BLaER1 treated with 17β-estradiol and CSF1 and Interleukin-3, amounts not matched to agents 10 nM and 100 nM (cell line): Measurements from ENCODE around the gene ZBTB22.

Source experiments
- H3K27ac ChIP-seq, 11 experiments: shearing (Covaris generic); formaldehyde crosslinking; 2 replicates each; pipeline ENCODE4 v1.8.1; 2022
- H3K27me3 ChIP-seq, 11 experiments: shearing (Covaris generic); formaldehyde crosslinking; 2 replicates each; pipeline ENCODE4 v1.8.1; 2022
- H3K36me3 ChIP-seq, 11 experiments: shearing (Covaris generic); formaldehyde crosslinking; 2 replicates each; pipeline ENCODE4 v1.8.1; 2022
- H3K4me1 ChIP-seq, 10 experiments: shearing (Covaris generic); formaldehyde crosslinking; 2 replicates each; pipeline ENCODE4 v1.8.1; 2022
- H3K4me2 ChIP-seq, 11 experiments: shearing (Covaris generic); formaldehyde crosslinking; 2 replicates each; pipeline ENCODE4 v1.8.1; 2022
- H3K4me3 ChIP-seq, 10 experiments: shearing (Covaris generic); formaldehyde crosslinking; 2 replicates each; pipeline ENCODE4 v1.8.1; 2022
- H3K9ac ChIP-seq, 11 experiments: shearing (Covaris generic); formaldehyde crosslinking; 2 replicates each; pipeline ENCODE4 v1.8.1; 2022
- H3K9me3 ChIP-seq, 11 experiments: shearing (Covaris generic); formaldehyde crosslinking; replicated peaks in 1 of 11; 2 replicates each; pipeline ENCODE4 v1.8.1; 2022
- H4K20me1 ChIP-seq, 11 experiments: shearing (Covaris generic); formaldehyde crosslinking; 2 replicates each; pipeline ENCODE4 v1.8.1; 2022
- Cebpa-rat ChIP-seq, 11 experiments: shearing (Covaris generic); IDR thresholded peaks; 2 replicates each; pipeline ENCODE4 v1.8.1; 2022

Gene ZBTB22

GRCh38 chr6:33297406-33297955 lies 20.1 kb downstream of the ZBTB22 start:
- Histone ChIP-seq H3K9ac (peak overlapping the region; percentile 88 to 99 (median 94)), H3K4me1 (peaks cover 33 to 68% (median 40%) of the 10 kb centered on the region in 10 experiments), H3K27ac (peak overlapping the region; percentile 72 to 99 (median 98); a peak in 21 of 22 replicates), H3K4me3 (peak overlapping the region; percentile 66 to 83 (median 76)), H3K9me3 (no peaks in the 10 kb centered on the region), H3K36me3 (peaks cover 51 to 64% (median 58%) of the 10 kb centered on the region in 11 experiments), H3K27me3 (no peaks in the 10 kb centered on the region), H4K20me1 (peaks cover 0 to 58% (median 12%) of the 10 kb centered on the region in 11 experiments; a peak in 13 of 22 replicates), H3K4me2 (peak overlapping the region; percentile 84 to 99 (median 96))
- TF ChIP-seq Cebpa-rat (IDR thresholded peaks at IDR 0.05), result no peak

GRCh38 chr6:33296797-33297405 lies 20.6 kb downstream of the ZBTB22 start:
- Histone ChIP-seq H3K9ac (peak overlapping the region; percentile 88 to 99 (median 94)), H4K20me1 (peaks cover 0 to 58% (median 17%) of the 10 kb centered on the region in 11 experiments; a peak in 16 of 22 replicates), H3K4me1 (peaks cover 33 to 71% (median 41%) of the 10 kb centered on the region in 10 experiments), H3K9me3 (no peaks in the 10 kb centered on the region), H3K27ac (peak overlapping the region; percentile 72 to 99 (median 98); a peak in 21 of 22 replicates), H3K4me2 (peak overlapping the region; percentile 84 to 99 (median 96)), H3K36me3 (peaks cover 52 to 64% (median 58%) of the 10 kb centered on the region in 11 experiments), H3K4me3 (peak overlapping the region; percentile 66 to 83 (median 76)), H3K27me3 (no peaks in the 10 kb centered on the region)
- no peak for TF ChIP-seq Cebpa-rat (IDR thresholded peaks at IDR 0.05)

- Histone ChIP-seq H3K27ac (peak overlapping the region in 6 of 11 experiments; percentile 22 to 99 (median 98); a peak in 7 of 22 replicates), H4K20me1 (peaks cover 0 to 53% (median 11%) of the 10 kb centered on the region in 11 experiments; a peak in 14 of 22 replicates), H3K27me3 (no peaks in the 10 kb centered on the region), H3K4me3 (peak overlapping the region in 3 of 10 experiments; percentile 76 to 83 (median 79); a peak in 3 of 20 replicates), H3K36me3 (peaks cover 57 to 64% (median 61%) of the 10 kb centered on the region in 11 experiments), H3K9ac (peak overlapping the region in 10 of 11 experiments; percentile 88 to 99 (median 94); a peak in 18 of 22 replicates), H3K4me1 (peaks cover 27 to 71% (median 39%) of the 10 kb centered on the region in 10 experiments), H3K4me2 (peak overlapping the region in 6 of 11 experiments; percentile 84 to 99 (median 98); a peak in 11 of 22 replicates), H3K9me3 (no peaks in the 10 kb centered on the region)
- no peak for TF ChIP-seq Cebpa-rat (IDR thresholded peaks at IDR 0.05)
These were observed 21.7 kb downstream of the ZBTB22 start for GRCh38 chr6:33295621-33296369.

DNA sequence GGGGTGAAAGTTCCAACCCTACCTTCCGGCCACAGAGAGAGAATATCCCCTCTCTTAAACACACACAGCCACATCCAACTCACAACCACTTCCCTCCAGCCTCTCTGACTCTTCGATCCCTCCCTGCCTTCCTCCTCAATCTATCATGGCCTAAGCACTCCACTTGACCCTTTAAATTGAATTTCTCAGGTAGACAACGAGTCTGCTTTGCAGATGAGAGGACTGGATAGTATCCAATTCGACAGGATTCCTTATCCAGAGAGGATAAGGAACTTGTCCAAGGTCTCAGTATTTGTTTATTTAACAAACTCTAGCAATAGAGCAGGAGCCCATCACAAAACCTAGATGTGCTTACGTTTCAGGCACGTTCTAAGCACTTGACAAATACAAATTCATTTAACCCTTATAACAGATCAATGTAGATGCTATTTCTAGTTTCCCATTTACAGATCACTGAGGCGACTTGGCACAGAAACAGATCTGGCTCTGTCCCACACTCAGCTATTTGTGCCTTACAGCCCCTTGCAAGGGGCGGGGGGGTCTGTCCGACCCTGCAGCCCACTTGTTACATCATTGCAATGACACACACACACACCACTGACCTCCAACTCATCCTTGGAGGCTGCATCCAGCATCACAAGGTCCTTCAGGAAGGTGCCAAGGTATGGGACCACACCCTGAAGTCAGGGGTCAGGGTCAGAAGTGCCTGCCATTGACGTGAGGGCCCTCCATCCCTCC lies 23.3 kb downstream of the ZBTB22 start:
- H3K36me3 ChIP-seq, result peaks cover 57 to 65% (median 61%) of the 10 kb centered on the region in 11 experiments
- peaks cover 27 to 74% (median 38%) of the 10 kb centered on the region in 10 experiments for H3K4me1 ChIP-seq
- H3K27ac ChIP-seq, result no peak overlapping the region
- H3K9me3 ChIP-seq, result no peaks in the 10 kb centered on the region
- no peak for TF ChIP-seq Cebpa-rat (IDR thresholded peaks at IDR 0.05)
- H3K27me3 ChIP-seq, result no peaks in the 10 kb centered on the region
- peak overlapping the region in 3 of 11 experiments; percentile 30 to 99 (median 48); a peak in 6 of 22 replicates for H3K4me2 ChIP-seq
- peaks cover 0 to 49% (median 17%) of the 10 kb centered on the region in 11 experiments; a peak in 14 of 22 replicates for H4K20me1 ChIP-seq
- H3K9ac ChIP-seq, result peak overlapping the region in 6 of 11 experiments; percentile 25 to 99 (median 92); a peak in 9 of 22 replicates
- no peak overlapping the region for H3K4me3 ChIP-seq

GRCh38 chr6:33292996-33293682 lies 24.4 kb downstream of the ZBTB22 start:
- Histone ChIP-seq H3K36me3 (peaks cover 57 to 67% (median 61%) of the 10 kb centered on the region in 11 experiments), H3K4me1 (peaks cover 30 to 78% (median 40%) of the 10 kb centered on the region in 10 experiments), H3K4me2 (peak overlapping the region in 3 of 11 experiments; percentile 6 to 99 (median 30); a peak in 2 of 22 replicates), H4K20me1 (peaks cover 0 to 49% (median 21%) of the 10 kb centered on the region in 11 experiments; a peak in 15 of 22 replicates), H3K27ac (no peak overlapping the region), H3K4me3 (no peak overlapping the region), H3K9ac (peak overlapping the region in 5 of 11 experiments; percentile 12 to 99 (median 25); a peak in 4 of 22 replicates), H3K9me3 (no peaks in the 10 kb centered on the region), H3K27me3 (no peaks in the 10 kb centered on the region)
- no peak for TF ChIP-seq Cebpa-rat (IDR thresholded peaks at IDR 0.05)

- Histone ChIP-seq H3K27me3 (no peaks in the 10 kb centered on the region), H3K9me3 (no peaks in the 10 kb centered on the region), H3K27ac (peak overlapping the region in 10 of 11 experiments; percentile 64 to 85 (median 75); a peak in 12 of 22 replicates), H4K20me1 (peaks cover 0 to 55% (median 27%) of the 10 kb centered on the region in 11 experiments; a peak in 15 of 22 replicates), H3K4me3 (peak overlapping the region; percentile 73 to 91 (median 82)), H3K9ac (peak overlapping the region; percentile 81 to 90 (median 86)), H3K4me1 (peaks cover 27 to 76% (median 39%) of the 10 kb centered on the region in 10 experiments), H3K36me3 (peaks cover 69 to 79% (median 73%) of the 10 kb centered on the region in 11 experiments), H3K4me2 (peak overlapping the region; percentile 87 to 100 (median 96))
- no peak for TF ChIP-seq Cebpa-rat (IDR thresholded peaks at IDR 0.05)
These were observed 27.1 kb downstream of the ZBTB22 start for GRCh38 chr6:33290459-33290858.

GRCh38 chr6:33289784-33290315 lies 27.7 kb downstream of the ZBTB22 start:
- H3K27ac ChIP-seq, result peak overlapping the region; percentile 57 to 85 (median 75); a peak in 21 of 22 replicates

More at GRCh38 chr6:33289784-33290315, 27.7 kb downstream of the ZBTB22 start:
- peak overlapping the region; percentile 87 to 100 (median 96) for H3K4me2 ChIP-seq
- peak overlapping the region; percentile 81 to 90 (median 86) for H3K9ac ChIP-seq
- peak overlapping the region; percentile 73 to 91 (median 82) for H3K4me3 ChIP-seq
- no peaks in the 10 kb centered on the region for H3K27me3 ChIP-seq
- peaks cover 69 to 79% (median 73%) of the 10 kb centered on the region in 11 experiments for H3K36me3 ChIP-seq
- no peak for TF ChIP-seq Cebpa-rat (IDR thresholded peaks at IDR 0.05)
- peaks cover 0 to 55% (median 28%) of the 10 kb centered on the region in 11 experiments; a peak in 16 of 22 replicates for H4K20me1 ChIP-seq
- H3K9me3 ChIP-seq, result no peaks in the 10 kb centered on the region
- peaks cover 27 to 70% (median 39%) of the 10 kb centered on the region in 10 experiments for H3K4me1 ChIP-seq
